ENCODE results near the gene VPS26C.
"Not testable (repeated sequence)": the region's sequence is repeated elsewhere in the genome, so short reads cannot be mapped to it uniquely, and the experiment has no call there.

Gene VPS26C

GRCh38 chr21:37230632-37231248 is 36.4 kb downstream of the VPS26C start:
- no peak for DNase-seq (ENCODE audit: low read depth)

- no peak for DNase-seq (ENCODE audit: low read depth)
These were observed 39.1 kb downstream of the VPS26C start for GRCh38 chr21:37228003-37228400.

GRCh38 chr21:37227071-37228002 is 39.8 kb downstream of the VPS26C start:
- DNase-seq (ENCODE audit: low read depth), result no peak

GRCh38 chr21:37226041-37226920 is 40.9 kb downstream of the VPS26C start:
- no peak for DNase-seq (ENCODE audit: low read depth)

- no peak for DNase-seq (ENCODE audit: low read depth)
These were observed 42.0 kb downstream of the VPS26C start for GRCh38 chr21:37224861-37225839.

- DNase-seq (ENCODE audit: low read depth), result no peak
These were observed 43.3 kb downstream of the VPS26C start for GRCh38 chr21:37223804-37224345.

GRCh38 chr21:37222248-37222647 is 44.9 kb downstream of the VPS26C start:
- not testable (repeated sequence) for DNase-seq (ENCODE audit: low read depth)

- peak; percentile 86 for DNase-seq (ENCODE audit: low read depth)
These were observed 46.0 kb downstream of the VPS26C start for GRCh38 chr21:37220981-37221664.

GRCh38 chr21:37220433-37220980 is 46.6 kb downstream of the VPS26C start:
- DNase-seq (ENCODE audit: low read depth), result peak; percentile 7

- no peak for DNase-seq (ENCODE audit: low read depth)
These were observed 47.2 kb downstream of the VPS26C start for GRCh38 chr21:37219761-37220432.

- DNase-seq (ENCODE audit: low read depth), result no peak
These were observed 52.2 kb downstream of the VPS26C start for GRCh38 chr21:37214952-37215351.

GRCh38 chr21:37210799-37211198 is 56.3 kb downstream of the VPS26C start:
- no peak for DNase-seq (ENCODE audit: low read depth)

GRCh38 chr21:37210130-37210529 is 57.0 kb downstream of the VPS26C start:
- no peak for DNase-seq (ENCODE audit: low read depth)

GRCh38 chr21:37208741-37209225 is 58.4 kb downstream of the VPS26C start:
- DNase-seq (ENCODE audit: low read depth), result no peak

GRCh38 chr21:37208056-37208721 is 58.9 kb downstream of the VPS26C start:
- no peak for DNase-seq (ENCODE audit: low read depth)

- no peak for DNase-seq (ENCODE audit: low read depth)
These were observed 59.6 kb downstream of the VPS26C start for GRCh38 chr21:37207441-37208009.

- DNase-seq (ENCODE audit: low read depth), result no peak
These were observed 60.6 kb downstream of the VPS26C start for GRCh38 chr21:37206496-37206895.

- DNase-seq (ENCODE audit: low read depth), result no peak
These were observed 62.6 kb downstream of the VPS26C start for GRCh38 chr21:37204580-37204979.

Data from HS-27A (cell line).